HG02623 (cell line): ENCODE data around the gene SAMD8.
A peak's percentile ranks its signal among the peaks of the same experiment; 100 is the strongest.
"Not testable (repeated sequence)": the region's sequence is repeated elsewhere in the genome, so short reads cannot be mapped to it uniquely, and the experiment has no call there.

Experiments used
- ATAC-seq: cut with Tn5 transposase; IDR thresholded peaks from one replicate; pipeline ENCODE4 v1.9.1; 2021; ENCODE audit warnings: moderate library complexity; ENCODE audit not compliant: unreplicated experiment

SAMD8 gene

DNA sequence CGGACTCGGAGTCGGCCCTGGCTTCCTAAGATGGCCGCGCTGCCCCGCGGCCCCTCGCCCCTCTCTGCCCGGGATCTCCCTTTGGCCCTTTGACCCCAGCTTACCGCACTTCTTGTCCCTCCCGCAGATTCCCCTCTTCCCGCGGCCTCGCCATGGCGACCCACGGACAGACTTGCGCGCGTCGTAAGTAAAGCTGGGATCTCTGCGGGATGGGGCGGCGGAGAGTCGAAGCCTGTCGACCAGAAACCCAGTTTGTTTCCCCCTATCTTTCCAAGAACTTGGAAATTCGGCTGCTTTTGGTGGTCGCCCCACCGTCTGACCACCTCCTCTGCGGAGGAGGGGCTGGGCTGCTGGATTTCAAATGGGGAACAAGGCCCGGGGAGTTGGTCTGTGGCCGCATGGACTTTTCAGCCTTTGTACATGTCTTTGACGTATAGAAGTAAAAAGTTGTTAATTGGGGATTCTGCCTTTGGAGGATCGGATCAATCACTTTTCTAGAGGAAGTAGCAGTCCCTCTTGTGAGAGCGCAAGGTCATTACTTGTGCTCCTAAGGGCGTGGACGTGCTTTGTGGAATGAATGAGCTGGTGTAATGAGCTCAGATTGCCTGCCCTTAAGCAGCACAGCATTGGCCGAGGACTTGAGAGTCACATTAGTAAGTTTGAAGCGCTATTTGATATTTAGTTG lies 99.7 kb downstream of the SAMD8 start:
- no peak for ATAC-seq

DNA sequence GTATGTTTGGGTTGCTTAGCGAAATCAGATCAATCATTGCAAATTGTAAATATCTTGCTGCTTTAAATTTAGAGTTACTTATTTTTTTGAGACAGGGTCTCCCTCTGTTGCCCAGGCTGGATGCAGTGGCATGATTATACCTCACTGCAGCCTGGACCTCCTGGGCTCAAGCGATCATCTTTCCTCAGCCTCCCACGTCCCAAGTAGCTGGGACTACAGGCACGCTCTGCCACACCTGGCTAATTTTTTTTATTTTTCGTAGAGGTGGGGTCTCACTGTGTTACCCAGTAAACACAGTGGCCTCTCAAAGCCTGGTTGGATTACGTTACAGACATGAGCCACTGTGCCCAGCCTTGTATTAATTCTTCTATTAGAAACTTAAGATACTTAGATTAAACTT lies 100.9 kb downstream of the SAMD8 start:
- no peak for ATAC-seq

DNA sequence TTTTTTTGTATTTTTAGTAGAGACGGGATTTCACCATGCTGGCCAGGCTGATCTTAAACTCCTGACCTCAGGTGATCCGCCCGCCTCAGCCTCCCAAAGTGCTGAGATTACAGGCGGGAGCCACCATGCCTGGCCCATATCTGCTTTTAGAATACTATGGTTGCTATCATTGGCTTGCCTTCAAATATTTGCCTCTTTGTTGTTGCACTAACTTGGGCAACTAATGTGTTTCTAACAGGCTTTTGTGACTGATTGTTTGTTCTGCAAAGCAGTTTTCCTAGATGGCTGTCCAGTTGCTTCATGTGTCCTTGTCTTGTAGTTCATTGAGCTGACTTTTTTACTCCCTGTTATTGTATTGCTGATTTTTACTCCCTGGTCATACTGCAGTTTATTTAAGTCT lies 108.8 kb downstream of the SAMD8 start:
- ATAC-seq = no peak

DNA sequence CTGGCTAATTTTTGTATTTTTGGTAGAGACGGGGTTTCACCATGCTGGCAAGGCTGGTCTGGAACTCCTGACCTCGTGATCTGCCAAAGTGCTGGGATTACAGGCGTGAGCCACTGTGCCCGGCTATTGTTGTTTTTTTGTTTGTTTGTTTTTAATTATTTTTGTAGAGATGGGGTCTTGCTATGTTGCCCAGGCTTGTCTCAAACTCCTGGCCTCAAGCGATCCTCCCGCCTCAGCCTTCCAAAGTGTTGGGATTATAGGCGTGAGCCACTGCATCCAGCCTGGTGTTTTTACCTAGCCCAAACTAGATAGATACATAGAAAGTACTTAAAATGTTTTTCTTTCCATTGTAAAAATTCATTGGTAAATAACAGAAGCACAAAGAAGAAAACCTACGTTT lies 110.0 kb downstream of the SAMD8 start:
- ATAC-seq = not testable (repeated sequence)

DNA sequence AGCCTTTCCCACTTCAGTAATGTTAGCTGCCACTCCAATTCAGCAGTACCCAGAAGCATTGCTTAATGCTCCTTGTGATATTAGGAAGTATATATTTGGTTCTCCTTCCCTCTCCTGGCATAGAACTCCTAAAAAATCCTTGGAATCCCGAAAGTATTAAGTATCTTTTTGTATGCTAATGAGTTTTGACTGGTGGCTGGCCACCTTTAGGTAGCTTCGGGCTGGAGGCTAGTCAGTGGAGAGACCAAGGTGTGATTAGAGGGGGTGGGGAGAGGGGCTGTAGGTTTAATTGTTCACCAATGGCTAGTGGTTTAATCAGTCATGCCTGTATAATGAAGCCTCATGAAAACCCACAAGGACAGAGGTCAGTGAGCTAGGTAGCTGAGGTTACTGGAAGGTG lies 112.1 kb downstream of the SAMD8 start:
- ATAC-seq = no peak

DNA sequence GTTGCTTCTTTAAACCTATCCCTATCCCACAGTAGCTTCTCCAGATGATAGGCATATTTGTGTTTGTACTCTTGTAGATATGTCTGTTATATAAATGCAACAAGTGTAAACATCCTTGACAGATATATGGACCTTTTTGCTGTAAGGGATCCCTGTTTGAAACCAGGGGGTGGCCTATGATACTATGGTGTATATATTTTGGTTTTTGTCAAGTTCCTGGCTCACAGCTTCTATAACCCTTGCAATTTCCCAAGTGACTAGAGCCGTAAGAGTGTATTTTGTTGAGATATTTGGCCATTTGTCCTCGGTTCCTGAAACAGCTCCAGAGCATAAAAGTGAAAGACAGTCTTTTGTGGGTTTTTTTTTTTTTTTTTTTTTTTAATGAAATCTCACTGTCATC lies 114.6 kb downstream of the SAMD8 start:
- ATAC-seq = no peak

DNA sequence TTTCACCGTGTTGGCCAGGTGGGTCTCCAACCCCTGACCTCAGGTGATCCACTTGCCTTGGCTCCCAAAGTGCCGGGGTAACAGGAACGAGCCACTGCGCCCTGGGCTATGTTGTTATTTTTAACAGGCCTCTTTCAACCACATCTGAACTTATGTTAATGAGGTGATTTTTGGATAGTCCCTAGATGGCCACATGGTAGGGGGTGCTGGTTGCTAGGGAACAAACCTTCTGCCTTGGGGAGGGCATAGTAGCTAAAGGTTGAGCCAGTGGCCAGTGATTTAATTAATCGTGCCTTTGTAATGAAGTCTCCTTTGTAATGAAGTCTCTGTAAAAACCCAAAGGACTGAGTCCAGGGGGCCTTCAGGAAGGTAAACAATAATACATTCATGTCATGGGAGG lies 115.2 kb downstream of the SAMD8 start:
- no peak for ATAC-seq

DNA sequence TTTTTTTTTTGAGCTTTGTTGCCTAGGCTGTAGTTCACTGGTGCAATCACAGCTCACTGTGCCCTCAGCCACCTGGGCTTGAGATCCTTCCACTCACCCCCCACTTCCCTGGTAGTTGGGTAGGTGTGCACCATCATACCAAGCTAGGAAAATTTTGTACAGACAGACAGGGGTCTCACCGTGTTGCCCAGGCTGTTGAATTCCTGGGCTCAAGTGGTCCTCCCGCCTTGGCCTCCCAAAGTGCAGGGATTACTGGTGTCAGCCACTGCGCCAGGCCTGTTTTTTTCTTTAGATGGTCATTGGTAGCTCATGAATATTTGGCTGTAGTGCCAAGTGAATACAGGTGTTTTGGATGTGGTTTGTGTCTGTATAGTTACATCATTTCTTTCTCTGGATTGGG lies 116.8 kb downstream of the SAMD8 start:
- no peak for ATAC-seq

DNA sequence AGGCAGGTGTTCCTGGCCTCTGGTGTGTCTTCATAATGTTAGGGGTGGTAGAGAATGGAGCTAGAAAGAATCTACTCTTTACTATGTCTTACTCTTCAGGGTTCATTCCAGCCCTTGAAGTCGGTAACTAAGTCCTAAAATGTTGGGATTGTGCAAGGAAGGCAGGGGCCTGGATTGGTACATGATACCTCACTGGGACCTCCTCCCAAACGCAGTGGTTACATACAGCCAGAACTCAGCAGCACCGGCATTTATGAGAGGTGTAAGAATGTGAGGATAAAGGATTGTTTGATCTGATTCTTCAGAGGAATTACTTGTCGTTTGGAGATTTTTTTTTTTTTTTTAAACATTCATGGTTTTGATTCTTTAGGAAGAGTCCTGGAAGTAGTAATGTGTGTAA lies 117.4 kb downstream of the SAMD8 start:
- ATAC-seq = no peak

DNA sequence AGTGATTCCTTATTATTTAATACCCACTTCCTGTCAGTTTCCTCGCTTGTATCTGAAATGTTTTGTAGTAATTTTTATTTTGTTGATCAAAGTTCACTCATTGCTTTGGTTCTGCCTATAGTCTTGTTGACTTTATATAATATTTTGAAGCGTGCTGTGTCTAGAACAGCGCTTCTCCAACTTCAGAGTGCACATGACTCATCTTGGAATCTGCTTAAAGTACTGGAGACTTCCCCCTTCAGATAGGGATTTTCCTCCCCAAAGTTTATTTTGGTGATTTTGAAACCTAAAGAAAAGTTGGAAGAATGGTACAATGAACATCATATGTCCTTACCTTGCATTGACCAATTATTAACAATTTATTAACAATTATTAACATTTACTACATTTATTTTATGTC lies 118.5 kb downstream of the SAMD8 start:
- ATAC-seq = no peak

DNA sequence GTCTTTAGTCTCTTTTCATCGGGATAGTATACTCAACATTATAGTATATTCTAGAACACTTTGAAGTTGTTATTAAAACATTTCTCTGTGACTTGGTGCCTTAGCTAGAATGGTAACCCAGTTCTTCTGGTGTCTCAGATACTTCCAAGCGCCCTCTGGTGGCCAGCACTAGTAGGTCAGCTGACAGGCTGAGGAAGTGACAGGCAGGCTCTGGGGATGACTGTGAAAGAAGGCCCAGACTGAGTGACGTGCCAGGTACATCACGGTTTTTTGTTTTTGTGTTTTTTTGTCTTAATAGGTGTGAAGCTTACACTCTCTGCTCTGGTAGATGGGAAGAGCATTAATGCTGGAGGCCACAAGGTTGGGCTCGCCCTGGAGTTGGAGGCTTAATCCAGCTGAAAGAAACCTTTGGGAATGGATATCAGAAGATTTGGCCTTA lies 119.2 kb downstream of the SAMD8 start:
- peak; percentile 38 for ATAC-seq
